HG02763 (cell line): Measurements from ENCODE around the gene DCAF8L2.
"Not testable (repeated sequence)": the region's sequence is repeated elsewhere in the genome, so short reads cannot be mapped to it uniquely, and the experiment has no call there.

ENCODE experiments used
- ATAC-seq: cut with Tn5 transposase; IDR thresholded peaks from one replicate; pipeline ENCODE4 v1.9.1; 2021; ENCODE audit warnings: mild to moderate bottlenecking, moderate library complexity; ENCODE audit not compliant: unreplicated experiment

Gene DCAF8L2

DNA sequence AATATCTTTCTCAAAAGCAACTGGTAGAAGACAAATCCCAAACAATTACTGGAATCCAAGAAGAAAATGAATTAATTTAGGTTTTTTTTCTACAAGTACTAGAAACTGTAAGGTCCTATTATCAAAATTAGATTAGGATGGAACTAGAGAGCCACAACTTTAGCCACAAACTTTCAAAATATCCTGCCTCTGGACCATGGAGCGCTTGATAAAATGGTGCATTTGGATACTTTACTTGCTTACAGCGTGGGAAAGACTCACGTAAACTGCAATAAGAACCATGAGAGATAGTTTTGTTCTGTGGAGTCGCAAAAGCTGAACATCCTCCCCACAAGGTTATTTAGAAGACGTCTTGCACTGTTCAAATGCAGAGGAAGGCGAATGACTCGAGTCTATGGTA lies at the start of gene DCAF8L2:
Gene DCAF8L2 (plus strand): TSS at position 301 of the 400 bp plus-strand sequence. CDS start 156,552 bp downstream, outside the sequence.
- no peak for ATAC-seq

DNA sequence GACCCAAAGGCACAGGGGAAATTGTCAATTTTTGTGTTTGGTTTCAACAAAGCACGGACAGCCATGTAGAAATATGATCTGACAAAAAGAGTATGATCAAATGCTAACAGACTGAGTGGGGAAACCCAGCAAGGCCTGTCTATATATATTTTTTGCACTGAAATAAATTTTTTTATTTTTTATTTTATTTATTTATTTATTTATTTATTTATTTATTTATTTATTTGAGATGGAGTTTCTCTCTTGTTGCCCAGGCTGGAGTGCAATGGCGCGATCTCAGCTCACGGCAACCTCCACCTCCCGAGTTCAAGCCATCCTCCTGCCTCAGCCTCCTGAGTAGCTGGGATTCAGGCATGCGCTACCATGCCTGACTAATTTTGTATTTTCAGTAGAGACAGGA lies 49.0 kb upstream of the DCAF8L2 start:
- not testable (repeated sequence) for ATAC-seq

DNA sequence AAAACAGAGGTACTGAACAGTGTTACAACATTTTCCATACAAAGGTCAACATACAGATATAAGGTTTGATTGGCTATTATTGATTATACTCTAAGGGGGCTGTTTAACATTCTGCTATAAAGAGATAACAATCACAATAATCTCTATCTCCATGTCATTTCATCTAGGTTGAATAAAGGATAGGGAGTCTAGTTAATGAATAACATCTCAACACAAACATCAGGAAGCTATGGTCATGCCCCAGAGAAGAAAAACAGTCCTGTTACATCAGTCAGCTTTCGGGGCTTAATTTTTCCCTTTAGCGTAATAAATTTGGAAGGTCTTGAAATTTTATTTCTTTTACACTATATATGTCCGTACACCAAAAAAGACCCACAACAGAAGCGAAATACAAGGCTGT lies 41.5 kb upstream of the DCAF8L2 start:
- no peak for ATAC-seq

DNA sequence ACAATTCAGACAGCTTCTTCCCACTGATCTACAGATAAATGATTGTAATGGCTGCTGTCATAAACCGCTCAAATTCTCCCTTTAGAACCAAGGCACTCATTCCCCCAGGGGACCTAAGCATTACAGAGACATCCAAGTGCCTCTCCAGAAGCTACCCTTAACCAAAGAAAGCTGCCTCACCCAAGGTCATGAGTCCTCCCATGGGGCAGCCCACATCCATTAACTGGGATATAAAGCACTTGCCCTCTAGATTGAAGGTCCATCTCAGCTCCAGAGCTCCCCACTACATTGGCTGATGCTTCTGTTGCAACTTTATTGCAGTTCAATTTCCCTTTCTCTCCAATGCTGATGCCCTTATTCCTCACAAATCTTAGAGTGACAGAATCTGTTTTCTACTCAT lies 40.5 kb upstream of the DCAF8L2 start:
- ATAC-seq: no peak

DNA sequence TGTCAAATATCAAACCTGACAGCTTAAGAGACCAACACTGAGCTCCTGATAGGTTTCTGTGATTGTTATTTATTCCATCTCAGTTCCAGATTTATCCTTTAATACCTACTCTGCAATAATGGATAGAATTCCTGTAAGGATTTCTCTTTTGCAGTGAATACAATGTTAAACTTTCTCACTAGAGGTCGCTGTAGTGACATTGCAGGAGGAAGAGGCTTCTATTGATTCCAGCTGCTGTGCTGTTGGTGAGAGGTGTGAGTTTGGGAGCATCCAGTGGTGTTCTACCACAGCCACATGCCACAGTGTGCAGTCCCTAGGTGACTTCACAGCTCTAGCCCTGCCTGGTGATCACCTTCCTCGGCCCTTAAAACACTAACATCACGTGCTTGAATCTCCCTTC lies 34.6 kb upstream of the DCAF8L2 start:
- ATAC-seq: no peak

DNA sequence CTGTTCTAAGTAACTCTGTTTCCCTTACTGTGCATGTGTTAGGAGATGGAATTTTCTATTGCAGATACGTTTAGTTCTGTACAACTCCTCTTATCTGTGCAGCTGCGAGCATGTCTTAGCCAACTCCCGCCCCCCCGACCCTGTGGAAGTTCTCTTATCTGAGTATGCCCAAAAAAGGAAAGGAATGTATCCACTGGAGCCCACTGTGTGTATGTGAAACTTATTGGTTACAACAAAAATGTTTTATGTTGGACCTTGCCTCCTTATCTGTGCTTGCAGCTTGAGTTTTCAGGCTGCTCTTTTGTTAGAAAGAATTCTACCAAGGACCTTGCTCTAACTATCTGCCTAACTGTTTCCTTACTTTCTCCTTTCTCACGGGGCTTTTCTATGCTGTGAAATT lies 24.2 kb upstream of the DCAF8L2 start:
- no peak for ATAC-seq

DNA sequence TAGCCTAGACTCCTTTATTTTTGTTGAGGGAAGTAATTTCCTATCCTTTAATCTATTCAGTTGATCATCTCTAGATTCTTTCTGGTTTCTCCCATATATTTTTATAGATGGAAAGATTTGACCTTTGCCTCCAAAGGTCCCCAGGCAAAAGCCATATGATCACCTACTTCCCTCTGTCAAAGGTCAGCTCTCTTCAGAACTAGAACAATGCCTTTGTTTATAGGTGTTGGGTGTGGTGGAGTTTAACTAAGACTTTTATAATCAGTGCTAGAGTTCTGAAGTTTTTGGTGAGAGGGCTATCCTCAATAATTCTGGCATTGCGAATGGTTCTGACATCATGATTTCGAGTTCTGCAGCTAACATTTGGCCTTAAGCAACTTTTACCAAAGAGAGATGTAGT lies 19.0 kb upstream of the DCAF8L2 start:
- ATAC-seq: no peak

DNA sequence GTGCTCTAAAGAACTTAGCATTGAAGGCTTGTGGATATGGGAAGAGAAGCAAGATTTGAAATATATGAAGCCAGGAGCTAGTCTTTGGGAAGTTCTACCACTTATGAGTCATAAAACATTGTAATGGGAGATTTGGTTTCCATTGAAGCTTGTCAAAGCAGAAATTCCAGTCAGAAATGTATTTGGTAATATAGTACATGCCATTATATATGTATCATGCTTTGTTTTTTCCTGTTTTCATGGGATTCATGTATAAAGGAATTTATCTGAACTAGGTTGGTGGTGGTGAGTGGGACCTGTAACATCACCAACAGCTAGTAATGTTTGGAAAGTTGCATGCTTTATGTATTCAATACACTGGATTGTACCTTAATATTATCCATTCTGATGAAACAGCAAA lies 14.6 kb upstream of the DCAF8L2 start:
- no peak for ATAC-seq

DNA sequence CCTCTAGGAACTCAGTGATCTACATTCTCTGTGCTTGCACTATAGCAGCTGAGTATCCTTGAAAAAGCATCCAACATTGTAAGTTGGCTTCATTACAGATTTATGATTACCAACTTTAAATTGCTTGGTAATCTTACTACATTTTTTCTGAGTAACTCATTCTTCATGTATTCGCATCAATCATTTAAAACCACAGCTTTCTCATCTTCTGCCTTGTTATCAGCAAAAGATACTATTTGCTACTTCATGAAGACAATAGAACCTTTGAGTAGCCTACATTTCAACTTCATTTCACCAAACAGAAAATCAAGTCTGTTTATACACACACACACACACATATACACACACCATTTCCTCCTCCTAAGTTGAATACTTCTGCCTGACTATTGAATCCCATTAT lies 6.2 kb upstream of the DCAF8L2 start:
- ATAC-seq: no peak

DNA sequence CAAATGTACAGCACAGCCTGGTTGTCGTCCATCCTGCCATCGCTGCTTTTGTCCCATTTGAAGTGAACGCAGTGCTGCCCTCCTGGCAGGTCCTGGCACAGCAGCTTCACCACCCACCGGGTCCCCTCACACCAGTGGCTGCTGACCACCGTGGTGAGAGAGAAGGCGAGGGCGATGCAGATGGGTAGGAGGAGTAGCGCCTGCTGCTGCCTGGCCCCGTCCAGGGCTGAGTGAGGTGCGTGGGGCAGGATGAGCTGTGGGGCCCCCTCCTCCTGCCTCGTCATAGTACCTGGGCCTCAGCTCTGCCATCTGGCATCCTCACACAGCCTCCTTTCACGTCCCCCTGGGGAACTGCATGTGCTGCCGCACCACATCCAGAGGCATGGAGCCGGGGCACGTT lies 1.8 kb downstream of the DCAF8L2 start:
- no peak for ATAC-seq

DNA sequence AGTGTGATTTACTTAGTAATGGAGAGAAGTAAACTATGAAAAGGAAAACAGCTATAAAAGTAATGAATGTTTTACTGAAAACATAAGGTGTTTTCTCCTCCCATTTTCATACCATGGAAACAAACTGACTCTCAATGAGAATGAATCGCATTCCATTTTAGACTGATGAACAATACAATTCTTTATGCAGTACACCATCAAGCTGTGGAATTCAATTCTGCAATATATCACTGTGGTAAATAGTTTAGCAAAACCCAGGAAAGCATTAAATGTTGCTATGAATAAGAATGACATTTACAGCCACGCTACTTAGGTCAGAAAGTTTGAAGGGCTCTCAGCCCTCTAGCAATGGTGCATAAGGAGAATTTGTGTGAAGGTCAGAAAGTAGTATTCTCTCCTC lies 7.4 kb downstream of the DCAF8L2 start:
- ATAC-seq: no peak

DNA sequence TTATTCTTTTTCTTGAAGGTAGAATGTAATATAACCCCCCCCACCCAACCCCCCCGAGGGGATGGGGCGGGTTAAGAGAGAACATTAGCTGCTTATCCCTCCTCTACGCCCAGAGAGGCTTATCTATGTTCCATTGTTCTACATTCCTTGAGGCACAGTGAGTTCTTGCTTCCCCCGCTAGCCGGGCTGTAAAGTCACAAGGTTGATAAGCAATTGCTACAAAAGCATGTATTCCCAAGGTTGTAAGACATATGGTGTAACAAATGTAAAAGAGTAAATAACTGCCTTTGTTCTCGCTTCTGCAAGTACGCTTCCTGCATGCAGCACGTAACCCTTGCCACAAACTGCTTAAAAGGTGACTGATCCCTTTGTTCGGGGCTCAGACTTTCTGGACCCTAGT lies 8.2 kb downstream of the DCAF8L2 start:
- no peak for ATAC-seq

DNA sequence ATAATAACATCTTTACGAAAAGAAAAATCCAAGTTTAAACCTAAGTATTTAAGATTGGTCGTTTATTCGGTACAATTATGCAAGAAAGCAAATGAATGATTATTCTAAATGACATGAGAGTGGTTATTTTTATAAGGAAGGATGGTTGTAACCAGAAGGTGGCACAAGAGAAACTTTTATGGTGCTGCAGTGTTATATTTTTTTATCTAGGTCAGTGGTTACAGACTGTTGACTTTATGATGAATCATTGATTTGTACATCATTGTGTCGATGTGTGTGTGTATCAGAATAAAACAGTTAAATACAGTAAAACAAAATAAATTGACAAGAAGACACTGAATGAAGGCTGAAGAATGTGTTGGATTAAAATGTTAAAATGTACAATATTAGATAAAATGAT lies 9.8 kb downstream of the DCAF8L2 start:
- ATAC-seq: no peak

DNA sequence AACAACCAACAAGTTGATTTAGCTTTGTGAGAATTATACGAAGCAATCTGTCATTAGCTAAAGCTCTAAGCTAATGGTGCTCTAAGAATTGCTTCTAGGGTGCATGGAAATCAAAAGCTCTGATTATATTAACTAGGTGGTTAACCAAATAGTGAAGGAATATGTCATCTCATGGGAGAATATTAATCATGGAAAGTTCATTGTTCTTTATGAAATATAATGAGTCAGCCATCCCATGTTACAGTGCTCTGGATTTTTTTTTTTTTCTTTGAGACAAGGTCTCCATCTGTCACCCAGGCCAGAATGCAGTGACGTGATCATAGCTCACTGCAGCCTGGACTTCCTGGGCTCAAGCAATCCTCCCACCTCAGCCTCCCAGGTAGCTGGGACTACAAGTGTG lies 10.5 kb downstream of the DCAF8L2 start:
- ATAC-seq: no peak

DNA sequence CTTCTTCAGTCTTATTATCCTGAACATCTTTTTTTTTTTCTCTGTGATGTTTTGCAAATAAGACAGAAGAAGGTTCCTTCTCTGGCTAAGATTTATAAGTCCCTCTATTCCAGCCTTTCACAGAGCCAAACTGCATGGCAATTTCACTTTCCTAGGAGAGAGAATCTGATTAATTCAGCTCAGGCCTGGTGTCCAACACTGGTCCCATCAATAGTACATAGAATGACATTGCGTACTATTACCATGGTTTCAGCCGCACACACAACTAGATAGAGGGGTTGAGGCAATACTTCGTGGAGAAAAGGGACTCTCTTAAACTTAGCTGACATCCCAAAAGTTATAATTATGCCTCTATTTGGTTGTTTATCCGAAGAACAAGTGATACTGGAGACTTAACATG lies 18.5 kb downstream of the DCAF8L2 start:
- no peak for ATAC-seq

DNA sequence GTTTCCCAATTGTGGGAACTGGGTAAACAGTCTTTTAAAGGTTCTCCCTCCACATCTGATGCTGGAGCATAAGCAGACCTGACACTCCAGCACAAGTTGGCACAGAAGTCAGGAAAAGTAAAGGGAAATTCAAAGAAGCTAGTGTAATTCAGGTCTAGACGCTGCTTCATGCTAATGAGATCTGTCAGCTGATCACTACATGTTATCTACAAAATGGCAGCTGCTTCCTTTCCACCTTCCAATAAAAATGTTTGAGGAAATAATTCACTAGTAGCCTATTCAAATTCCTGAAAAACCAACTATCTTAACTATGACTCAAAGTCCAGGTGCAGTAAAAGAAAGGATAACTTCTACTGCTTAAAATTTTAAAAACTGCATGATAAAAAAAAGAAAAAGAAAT lies 29.3 kb downstream of the DCAF8L2 start:
- no peak for ATAC-seq

DNA sequence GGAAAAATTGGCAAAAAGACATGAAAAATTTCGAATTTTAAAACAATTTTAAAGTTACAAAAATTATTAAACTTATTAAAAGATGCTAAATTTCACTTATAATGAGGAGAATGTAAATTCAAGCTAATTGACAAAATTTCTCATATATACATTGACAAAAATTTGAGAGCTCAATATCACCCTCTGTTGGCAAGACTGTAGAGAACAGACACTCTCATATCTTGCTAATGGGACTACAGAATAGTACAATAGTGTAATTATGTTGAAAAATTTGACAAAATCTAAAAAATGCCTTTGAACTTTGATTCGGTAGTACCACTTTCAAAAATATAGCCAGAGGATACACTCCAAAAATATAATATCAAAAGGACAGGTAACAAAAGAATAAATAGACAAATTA lies 29.8 kb downstream of the DCAF8L2 start:
- ATAC-seq: no peak

DNA sequence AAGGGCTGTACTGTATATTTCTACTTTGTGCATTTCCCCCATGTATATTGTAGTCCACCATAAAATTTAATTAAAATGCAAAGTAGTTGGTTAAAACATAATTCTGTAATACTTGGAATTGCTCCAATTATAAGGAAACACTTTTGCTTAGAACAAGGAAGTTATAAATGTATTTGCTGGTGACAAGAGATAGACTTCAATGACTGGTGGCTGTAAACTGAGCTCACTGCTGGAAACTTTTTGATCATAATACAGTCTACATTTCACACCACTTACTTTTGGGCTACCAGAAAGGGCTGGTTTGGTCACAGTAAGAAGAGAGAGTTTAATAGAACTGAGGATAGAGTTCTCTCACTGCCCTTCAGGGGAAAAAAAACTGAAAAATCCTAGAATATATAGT lies 32.7 kb downstream of the DCAF8L2 start:
- no peak for ATAC-seq

DNA sequence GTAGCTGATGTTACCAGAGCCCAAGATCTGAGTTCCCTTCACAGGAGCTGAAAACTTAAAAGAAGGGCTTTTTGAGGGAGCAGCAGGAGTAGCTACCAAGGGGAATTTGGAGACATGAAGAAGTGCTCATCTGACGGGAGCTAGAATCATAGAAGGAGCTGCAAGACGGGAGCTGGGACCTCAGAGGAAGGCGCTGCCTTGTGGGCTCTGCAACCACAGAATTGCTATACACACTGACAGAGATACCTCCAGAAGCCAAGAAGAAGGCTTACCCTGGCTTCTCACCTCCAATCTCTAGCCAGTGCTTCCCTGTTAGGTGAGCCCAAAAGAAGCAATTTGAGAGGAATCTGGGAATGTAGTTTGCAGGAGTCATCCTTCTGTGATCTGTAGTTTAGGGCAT lies 35.9 kb downstream of the DCAF8L2 start:
- ATAC-seq: no peak

DNA sequence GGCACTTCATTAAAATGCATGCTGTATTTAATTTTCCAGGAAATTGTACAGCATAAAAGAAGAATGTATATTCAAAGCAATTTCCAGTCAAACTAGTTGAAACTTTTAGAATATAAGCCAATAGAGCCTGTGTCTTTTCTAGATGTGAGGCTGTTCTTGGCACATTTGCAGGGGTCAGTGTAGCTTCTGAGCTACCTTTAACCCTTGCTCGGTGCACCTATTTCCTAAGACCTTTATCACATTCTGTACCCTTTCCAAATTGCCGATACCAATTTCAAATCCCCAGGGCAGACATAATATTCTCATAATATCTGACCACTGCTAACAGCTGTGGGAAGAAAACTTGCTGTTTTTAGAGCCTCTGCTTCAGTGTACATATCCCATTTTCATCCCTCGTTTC lies 43.2 kb downstream of the DCAF8L2 start:
- no peak for ATAC-seq

DNA sequence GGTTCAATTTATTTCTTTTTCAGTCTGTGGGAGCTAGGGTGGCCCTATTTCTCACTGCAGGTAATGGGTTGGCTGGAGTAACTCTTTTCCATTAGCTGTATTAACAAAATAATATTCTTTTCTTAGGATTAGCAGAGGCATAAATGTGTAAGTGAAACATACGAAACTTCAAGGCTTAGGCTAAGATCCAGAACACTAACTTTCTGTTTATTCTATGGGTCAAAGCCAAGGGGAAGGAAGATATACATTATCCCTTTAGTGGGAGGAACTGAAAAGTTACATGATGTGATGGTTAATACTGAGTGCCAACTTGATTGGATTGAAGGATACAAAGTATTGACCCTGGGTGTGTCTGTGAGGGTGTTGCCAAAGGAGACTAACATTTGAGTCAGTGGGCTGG lies 66.4 kb downstream of the DCAF8L2 start:
- no peak for ATAC-seq

DNA sequence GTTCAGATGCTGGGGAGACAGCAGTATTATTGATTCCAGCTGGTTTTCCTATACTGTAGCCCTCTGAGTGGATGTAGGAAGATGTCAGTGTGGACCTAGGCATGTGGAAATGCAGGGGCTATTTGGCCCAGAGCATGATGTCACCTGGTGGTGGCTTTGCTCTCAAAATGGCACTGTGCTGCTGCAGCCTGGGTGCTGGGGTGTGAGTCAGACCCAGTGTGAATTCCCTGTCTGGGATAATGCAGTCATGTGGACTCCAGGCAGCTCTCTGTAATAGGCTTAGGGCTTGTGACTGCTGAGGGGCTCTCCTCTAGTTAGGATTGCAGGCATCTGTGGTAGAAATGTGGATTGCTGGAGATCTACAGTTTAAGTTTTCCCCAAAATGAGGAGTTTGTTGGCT lies 70.7 kb downstream of the DCAF8L2 start:
- no peak for ATAC-seq

DNA sequence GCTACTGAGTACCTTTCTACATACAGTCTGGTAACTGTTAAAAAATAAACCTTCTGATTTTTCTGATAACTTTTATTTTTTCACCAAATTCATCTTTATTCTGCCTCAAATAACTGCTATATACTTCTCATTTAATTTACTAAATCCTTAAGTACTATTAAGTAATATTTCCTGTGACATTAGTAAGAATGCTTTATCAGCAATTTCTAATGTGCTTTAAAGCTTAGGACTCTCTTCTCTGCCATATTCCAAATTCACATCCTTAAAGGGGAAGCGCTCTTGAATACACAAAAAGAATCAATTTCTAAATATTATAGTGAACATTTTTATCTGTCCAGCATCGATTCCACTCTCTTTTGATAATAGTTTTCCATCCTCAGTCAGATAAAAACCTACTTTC lies 81.1 kb downstream of the DCAF8L2 start:
- ATAC-seq: no peak

DNA sequence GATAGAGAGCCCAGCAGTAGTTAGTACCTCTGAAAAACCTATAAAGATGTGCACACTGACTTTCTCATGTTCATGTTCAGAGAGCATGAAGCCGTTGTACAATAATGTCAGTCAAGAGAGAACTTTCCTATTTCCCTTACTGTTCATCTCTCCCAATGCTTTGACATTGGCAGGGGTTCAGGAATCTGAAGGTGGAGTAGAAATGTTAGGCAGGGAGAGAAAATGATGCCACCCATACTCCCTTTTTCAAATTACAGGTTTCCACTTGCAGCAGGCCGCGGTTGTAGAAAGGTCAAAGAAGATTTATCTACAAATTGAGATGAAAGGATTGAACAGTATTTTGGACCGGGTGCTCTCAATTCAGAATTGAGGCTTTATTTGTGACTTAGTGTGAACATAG lies 84.3 kb downstream of the DCAF8L2 start:
- no peak for ATAC-seq
